NK-92 (cell line): ENCODE results near the gene LACRT.
"Not testable (repeated sequence)": the region's sequence is repeated elsewhere in the genome, so short reads cannot be mapped to it uniquely, and the experiment has no call there.

ENCODE experiments used
- DNase-seq: peaks from one replicate; lab custom pipeline; 2025; ENCODE audit not compliant: unreplicated experiment; lab: John Stamatoyannopoulos, UW

LACRT gene, protein sequence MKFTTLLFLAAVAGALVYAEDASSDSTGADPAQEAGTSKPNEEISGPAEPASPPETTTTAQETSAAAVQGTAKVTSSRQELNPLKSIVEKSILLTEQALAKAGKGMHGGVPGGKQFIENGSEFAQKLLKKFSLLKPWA

DNA sequence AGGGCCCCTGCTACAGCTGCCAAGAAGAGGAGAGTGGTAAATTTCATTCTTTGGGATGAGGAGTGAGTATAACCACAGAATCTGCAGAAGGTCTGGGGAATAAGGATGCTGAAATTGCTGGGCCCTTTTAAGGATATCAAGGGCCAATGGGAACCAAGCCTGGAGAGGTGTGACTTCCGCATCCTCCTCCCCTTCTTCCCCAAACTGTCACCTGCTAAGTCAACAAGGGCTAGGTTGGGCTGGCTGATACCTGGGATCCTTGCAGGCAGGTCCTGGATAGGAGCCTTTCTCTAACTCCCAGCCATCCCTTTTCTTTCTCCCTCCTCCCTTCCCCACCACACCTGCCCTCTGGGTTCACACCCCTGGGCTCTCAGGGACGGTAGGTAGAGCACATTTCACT is at the start of gene LACRT:
LACRT (minus strand) TSS at position 101 of the 400 bp plus-strand sequence; CDS start at position 47, 54 bp downstream.
- no peak for DNase-seq

DNA sequence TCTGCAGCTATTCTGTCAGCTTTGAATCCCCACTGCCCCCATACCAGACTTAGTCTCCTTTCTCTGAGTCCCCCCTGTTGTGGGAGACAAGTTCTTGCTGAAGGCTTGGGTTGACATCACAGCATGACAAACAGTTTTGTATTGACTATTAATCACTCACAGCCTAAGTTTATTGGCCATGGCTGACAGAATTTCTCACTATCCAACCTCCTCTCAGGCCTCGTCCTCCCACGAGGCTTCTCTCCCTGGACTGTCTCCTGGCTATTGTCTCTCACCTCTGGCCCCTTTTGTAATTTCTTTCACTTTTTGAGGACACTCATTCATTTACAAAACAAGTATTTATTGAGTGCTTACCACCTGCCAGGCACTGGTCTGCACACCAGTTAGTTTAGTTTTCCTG is 48.7 kb upstream of the LACRT start:
- no peak for DNase-seq

DNA sequence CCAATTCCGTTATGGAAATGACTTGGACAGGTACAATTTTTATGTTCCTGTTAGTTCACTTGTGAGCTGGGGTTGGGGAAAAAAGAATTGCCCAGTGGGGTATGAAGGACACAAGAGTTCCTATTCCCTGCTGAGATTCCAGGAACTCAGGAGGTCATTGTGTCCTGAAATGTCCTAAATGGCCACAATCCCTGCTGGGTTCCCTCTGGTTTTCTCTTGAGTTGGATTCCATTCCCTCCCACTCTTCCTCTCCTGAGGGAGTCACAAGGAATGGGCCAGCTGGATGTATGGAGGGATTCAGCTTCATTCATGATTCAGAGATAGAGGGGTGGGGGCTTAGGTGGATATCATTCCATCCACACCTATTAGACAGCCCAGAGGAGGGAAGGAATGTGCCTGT is 48.0 kb upstream of the LACRT start:
- DNase-seq = no peak

DNA sequence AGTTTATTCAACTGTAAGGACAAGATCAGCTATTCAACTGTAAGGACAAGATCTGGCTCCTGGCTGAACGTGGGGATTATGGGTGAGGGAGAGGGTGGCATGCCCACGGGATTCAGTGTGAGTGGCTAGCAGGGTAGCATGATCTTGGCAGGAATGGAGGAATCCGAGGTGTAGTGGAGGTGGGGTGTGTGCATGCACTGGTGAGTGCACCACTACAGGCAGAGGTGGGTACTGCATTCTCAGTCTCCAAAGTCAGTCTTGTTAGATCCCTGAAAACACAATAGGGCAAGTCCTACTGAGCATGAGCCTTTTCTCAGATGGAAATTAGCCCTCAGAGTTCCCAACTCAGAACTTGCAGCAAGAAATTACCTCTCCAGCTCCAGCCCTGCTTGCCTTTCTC is 45.7 kb upstream of the LACRT start:
- no peak for DNase-seq

DNA sequence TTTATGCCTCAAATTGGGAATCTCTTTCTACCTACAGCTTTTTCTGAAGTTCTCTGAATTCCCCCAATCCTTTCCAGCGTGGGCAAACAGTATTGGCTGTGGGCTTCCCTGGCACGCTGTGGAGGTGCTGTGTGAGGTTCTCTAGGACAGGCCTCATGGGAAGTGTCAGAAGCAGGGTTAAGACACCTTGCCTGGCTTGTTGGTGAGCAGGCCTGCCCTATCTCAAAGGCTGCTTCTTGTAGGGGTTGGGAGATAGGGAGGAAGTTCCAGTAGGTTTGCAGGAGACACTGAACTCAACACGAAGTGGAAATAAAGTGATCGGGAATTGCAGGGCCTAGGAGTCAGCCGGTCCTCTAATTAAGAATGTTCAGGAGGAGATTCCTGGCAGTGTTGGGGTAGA is 43.4 kb upstream of the LACRT start:
- DNase-seq = no peak

DNA sequence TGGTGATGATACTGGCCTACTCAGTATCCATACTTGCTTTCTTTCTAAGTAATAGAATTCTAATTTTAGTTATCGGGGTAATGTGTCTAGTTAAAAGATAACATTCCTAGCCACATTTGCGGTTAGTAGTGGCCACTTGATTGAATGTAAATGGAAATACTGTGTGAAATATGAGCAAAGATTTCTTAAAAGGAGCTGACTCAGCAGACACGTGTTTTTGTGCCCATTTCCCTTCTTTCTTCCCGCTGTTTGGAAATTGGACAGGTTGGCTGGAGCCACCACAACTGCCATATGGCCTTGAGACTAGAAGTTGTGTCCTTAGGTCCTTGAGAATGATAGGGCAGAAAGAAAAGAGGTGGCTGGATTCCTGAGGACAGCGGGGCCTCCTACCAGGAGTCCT is 33.2 kb upstream of the LACRT start:
- no peak for DNase-seq

DNA sequence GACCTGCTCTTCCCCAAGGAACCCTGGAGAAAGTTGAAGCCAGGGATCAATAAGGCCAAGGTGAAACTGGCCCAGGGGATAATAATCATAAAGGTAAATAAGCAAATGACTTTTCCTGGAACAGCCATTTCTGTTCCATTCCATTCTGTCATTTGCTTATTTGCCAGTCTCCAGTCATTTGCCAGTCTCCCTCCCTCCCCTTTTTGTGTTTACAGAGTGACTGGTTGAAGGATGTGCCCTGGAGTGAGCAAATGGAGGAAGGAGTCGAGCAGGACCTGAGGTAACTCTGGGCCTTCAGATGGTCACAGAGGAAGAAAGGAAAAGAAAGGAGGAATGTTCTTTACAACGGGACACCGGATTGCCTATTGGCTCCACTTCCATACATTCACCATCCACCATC is 31.3 kb upstream of the LACRT start:
- DNase-seq = no peak

DNA sequence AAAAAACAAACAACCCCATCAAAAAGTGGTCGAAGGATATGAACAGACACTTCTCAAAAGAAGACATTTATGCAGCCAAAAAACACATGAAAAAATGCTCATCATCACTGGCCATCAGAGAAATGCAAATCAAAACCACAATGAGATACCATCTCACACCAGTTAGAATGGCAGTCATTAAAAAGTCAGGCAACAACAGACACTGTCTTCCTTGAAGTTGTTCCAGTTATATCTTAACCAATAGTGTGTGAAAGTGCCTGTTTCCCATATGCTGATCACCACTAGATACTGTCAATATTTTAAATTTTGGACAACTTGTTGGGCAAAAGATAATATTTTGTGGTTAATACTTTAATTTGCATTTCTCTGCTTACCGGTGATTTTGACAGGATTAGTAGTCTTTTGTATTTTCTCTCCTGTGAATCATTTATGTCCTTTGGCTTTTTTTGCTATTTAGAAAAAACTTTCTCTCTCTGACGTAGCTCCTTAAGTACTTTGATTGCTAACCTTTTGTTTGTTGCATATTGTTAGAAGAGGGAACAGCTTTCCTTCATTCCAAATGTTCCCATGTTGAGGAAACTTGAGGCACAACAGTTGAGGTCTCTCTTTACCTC is 30.4 kb upstream of the LACRT start:
- DNase-seq = not testable (repeated sequence)

DNA sequence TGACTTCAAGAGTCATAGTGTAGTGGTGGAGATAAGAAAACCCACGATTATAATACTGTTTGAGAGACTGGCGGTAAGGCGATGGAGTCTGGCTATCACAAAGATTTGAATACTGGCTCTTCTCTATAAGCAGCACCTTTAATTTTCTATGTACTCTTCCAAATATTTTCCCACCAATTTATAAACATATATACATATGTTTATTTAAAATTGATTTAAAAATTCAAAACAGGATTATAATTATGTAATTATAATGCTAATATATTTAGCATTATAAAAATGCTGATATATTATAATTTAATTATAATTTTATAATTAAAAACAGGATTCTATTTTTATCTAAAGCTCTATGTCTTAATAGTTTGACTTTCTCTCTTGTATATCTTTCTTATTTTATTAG is 28.9 kb upstream of the LACRT start:
- no peak for DNase-seq

DNA sequence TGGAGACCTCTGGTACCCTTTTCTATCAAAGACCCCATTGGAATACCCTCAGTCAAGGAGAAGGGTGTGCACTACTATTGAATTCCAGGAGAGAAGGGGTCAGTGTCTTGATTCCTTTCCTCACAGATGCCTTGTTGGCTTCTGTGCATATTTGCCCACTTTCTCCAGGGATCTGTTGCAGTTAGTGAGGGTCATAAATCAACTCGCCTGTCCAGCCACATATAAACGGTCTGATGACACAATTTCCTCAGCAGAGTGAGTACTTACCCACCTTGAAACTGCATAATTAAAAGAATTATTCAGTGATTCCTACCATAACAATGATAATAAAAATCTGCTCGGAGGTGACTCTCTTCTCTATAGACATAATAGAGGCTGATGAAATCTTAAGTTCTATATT is 27.3 kb upstream of the LACRT start:
- no peak for DNase-seq

DNA sequence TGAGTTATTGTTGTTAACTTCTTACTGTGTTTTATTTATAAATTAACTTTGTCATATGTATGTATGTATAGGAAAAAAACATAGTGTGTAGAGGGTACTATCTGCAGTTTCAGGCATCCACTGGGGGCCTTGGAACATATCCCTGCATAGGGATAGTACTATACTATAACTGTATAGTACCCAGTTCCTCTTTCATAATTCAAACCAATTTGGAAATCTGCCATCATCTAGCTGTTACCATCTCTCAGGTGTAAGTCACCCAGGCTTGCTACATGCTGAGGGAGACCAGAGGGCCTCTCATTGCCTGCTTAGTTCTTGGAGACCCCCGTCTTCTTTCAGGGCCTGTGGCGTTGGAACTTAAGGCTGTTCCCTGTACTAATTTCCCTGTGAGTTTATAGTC is 26.4 kb upstream of the LACRT start:
- DNase-seq = no peak

DNA sequence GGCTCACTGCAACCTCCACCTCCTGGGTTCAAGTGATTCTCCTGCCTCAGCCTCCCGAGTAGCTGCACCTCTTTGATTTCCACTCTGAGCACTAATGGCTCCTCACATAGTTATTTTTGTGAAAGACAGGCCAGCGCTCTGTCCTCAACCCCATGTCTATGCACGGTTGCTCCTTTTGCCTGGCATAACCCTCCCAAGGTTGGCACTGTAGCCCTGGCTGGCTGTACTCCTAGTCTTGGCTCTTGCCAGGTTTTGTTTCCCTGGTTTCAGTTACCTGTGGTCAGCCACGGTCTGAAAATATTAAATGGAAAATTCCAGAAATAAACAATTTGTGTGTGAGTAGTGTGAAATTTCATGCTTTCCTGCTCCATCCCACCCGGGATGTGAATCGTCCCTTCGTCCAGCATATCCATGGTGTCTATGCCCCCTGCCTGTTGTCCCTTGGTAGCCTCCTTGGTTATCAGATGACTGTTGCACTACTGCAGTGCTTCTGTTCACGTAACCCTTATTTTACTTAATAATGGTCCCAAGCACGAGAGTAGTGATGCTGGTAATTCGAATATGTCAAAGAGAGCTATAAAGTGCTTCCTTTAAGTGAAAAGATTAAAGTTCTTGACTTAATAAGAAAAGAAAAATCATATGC is 25.7 kb upstream of the LACRT start:
- DNase-seq = no peak

DNA sequence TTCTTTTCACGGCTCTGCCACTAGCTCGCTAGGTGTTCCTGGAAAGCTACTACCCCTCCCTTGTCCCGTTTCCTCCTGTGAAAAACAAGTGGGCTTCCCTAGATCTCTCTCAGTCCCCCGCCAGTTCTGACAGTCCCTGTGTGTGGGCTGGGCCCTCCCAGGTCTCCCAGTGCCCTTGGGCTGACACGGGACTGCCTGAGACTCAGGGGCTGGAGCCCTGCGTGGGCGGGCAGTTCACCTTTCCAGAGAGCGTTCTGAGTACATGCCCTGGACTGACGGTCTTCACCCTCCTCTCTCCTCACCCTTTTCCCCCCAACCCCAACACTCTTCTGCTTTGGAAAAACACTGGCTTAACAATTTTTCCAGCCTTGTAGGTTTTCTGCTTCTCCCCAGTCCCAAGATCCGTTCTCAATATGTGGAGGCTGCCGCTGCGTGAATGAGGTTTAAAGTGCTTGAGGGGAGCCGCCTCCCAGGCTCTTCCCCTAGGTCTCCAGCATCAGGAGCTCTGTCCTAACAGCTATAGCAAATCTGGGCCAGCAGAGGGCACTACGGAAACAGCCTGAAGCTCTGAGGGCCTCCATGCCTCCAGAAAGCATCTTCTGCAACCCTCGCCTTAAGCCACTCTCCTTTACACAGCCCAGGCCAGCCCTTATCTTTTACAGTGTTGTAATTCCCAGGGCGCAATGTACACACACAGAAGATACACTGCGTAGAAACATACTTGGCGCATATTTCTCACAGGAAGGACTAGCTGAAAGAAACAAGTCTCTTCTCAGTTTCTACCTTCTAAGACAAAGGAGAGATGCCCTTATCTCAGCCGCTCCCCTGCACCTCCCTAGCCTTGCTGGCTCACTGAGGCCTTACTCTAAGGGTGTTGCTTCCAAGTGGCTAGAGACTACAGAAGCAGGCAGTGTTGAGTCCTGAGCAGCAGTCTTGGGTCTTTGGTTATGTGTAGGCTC is 23.9 kb upstream of the LACRT start:
- DNase-seq = no peak

DNA sequence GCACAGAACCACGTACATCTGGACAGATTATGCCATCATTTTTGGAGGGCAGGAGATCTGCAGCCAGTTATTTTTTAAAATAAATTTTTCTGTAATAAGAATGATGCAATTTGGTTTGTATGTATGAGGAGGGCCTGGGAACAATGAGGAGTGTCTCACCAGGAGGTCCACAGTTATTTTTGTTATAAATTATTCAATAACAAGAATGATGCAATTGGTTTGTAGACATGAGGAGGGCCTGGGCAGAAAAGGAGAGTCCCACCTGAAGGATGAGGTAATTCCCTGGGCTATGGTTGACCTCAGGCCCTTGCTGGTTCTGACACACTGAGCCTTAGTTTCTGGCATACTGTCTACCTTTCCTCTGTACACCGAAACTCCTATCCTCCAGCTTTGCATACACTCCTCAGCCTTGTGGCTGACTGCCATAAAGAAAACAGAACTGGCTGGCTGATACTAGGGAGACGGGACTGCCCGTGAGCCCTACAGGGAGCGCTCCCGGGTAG is 22.5 kb upstream of the LACRT start:
- DNase-seq = no peak

DNA sequence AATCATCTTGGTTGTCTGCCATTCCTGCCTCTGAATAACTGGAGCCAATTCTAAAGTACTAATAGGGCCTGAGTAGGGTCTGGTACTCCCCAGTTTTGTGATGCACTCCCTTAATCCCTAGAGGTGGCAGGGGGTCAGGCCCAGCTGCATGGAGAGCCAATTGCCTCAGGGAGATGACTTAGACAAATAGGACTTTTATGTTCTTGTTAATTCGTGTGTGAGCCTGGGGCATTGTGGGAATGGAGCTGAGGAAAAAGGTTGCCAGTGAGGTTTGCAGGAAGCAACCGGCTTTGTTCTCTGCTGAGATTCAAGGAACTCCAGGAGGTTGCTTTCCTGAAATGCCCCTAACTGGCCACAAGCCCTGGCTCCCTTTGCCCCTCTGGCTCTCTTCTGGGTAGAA is 20.2 kb upstream of the LACRT start:
- no peak for DNase-seq

DNA sequence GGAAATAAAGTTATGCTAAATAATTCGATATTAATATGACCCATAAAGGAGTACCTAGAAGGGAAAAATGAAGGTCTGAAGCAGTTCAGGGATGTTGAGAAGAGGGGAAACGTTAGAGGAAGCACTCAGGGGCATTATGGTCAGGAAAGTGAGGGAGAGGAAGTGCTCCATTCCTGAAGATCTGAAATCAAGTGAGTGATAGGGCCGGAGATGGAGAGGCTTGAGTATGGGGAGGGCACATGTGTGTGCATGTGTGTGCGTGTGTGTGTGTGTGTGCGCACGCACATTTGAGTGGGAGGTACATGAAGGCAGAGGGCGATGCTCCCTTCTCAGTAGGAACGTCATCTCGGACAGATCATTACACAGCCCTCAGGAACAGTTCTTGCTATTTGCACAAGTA is 18.3 kb upstream of the LACRT start:
- no peak for DNase-seq

DNA sequence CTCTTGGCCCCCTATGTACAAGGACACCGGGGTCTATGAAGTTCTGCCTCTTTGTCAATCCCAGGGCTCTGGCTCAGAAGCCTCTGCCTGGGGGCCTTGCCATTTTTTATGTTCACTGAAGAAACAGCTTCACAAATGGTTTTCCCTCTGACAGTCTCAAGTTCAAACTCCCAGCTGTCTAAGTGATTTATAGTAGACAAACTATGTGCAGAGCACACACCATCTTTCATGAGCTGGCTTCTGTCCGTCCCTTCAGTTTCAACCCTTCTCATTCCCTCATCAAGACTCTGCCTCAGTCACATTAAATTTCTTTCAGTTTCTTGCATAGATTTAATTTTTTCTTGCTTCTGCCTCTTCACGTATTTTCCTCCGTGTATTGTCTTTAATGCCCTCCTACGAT is 16.2 kb upstream of the LACRT start:
- no peak for DNase-seq

DNA sequence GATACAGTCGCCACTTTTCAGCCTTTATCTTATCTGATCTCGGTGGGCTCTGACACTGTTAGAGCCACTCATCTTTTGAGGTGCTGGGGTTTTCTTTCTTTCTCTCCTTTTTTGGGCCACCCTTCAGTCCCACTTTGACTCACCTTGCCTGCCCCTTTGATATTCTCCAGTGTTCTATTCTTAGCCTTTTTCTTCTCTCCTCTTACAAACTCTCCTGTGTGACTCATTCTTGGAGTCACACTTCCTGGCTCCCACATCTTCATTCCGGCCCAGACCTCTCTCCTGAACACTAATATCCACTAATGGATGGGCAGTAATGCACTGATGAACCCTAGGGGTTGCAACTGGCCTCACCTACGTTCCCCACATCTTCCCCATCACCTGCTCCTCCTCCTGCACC is 15.7 kb upstream of the LACRT start:
- DNase-seq = no peak

DNA sequence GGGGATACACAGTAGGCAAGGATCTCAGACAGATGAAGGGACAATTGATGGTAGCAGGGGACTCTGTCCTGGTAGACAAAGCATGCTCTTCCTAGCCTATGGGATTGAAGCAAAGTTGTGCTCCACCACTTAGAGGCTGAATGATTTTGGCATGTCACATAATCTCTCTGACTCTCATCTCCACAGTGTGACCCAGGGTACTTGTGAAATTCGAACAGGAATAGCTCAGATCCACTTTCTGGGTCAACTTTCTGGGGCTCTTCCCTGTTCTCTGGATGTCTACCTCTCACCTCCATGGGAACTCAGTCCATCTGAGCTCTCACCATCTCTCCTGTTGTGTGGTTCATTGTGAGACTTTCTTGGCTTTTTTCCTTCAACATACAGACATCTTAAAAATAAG is 15.1 kb upstream of the LACRT start:
- no peak for DNase-seq

DNA sequence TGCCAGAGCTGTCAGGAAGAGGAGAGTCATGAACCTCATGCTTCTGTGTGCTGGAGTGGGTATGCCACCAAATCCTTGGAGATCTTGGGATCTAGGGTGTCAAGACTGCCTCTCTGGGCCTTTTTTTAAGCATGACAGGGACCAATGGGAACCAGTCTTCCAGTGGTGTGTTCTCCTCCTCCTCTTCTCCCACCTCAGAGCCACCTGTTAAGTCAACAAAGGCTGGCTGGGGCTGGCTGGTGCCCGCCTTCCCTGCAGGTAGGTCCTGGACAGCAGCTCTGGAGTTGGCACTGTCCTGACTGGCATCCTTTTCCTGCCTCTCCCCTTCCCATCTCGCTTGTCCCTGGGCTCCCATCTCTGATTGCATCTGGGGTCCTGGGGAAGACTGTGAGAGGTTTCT is 13.6 kb upstream of the LACRT start, which contains the start of gene DCD:
DCD (minus strand) TSS at position 101 of the 400 bp plus-strand sequence; CDS start at position 39, 62 bp downstream.
- DNase-seq = no peak

DNA sequence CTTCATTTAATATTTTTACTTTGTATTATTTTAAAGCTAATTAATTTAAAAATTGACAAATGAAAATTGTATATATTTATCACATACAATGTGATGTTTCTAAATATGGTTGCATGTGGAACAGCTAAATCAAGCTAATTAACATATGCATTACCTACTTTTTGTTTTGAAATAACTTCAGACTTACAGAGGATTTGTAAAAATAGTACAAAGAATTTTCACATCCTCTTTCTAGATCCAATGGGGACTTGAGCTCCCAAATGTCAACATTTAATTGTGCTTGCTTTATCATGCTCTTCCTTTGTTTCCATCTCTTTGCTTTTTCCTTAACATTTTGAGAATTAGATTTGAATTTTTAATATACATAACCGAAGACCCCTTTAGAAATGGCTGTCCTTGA is 6.9 kb upstream of the LACRT start:
- DNase-seq = no peak
